NCI-H82 (cell line): Measurements from ENCODE around the gene ZNF560.

Experiments
- DNase-seq: peaks from one replicate; lab custom pipeline; 2025; lab: John Stamatoyannopoulos, UW

Gene ZNF560

GRCh38 chr19:9435279-9436268 is 62.8 kb downstream of the ZNF560 start, which contains the start of gene ZNF266:
Gene ZNF266 (minus strand): TSS chr19:9435573. CDS start chr19:9420089, 15,484 bp downstream.
- peak; percentile 91 for DNase-seq

DNA sequence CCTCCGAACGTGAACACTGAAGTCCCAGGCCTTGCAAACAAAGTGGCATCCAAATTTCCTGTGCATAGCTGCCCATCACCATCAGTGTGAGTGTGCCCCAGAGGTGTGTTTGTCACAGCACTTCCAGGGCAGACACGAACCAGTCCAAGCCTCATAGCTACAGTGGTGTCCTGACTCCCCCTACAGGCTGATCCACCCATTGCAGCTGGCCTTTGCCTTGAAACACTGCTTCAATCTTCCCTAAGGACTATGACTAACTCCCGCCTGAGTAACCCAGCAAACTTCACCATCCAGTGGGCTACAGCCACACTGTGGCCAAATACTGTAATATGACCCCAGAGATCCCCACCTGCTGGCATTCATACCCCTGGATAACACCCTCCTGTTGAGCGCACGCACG is 66.9 kb downstream of the ZNF560 start:
- DNase-seq = peak; percentile 9

DNA sequence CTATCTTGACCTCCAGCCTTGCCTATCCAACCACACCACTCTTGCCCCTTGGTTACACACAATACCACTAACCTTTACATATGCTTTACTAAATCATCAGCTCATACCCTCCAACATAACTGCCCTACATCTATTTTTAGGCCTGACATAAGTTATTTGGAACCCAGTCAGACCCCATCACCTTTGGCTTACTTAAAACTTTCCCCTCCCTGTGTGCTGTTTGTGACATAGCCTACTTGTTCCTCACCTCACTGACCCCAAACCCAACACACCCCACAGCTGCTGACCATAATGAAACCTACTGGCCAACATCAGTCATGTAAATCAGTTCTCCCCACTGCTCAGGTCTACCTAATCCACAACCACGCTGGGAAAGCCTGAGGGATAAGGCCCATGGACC is 68.0 kb downstream of the ZNF560 start:
- no peak for DNase-seq

- DNase-seq = no peak
Measured at GRCh38 chr19:9427941-9428340, 70.5 kb downstream of the ZNF560 start.
